ENCODE results near the gene TMEM121B. TPM values are rescaled to one million over a fixed set of nuclear protein-coding genes. Genes with fewer than 3 reads are reported as not detected.

TMEM121B gene
- total RNA-seq, 1 donor from 2014 or later, result 44.1 TPM

DNA sequence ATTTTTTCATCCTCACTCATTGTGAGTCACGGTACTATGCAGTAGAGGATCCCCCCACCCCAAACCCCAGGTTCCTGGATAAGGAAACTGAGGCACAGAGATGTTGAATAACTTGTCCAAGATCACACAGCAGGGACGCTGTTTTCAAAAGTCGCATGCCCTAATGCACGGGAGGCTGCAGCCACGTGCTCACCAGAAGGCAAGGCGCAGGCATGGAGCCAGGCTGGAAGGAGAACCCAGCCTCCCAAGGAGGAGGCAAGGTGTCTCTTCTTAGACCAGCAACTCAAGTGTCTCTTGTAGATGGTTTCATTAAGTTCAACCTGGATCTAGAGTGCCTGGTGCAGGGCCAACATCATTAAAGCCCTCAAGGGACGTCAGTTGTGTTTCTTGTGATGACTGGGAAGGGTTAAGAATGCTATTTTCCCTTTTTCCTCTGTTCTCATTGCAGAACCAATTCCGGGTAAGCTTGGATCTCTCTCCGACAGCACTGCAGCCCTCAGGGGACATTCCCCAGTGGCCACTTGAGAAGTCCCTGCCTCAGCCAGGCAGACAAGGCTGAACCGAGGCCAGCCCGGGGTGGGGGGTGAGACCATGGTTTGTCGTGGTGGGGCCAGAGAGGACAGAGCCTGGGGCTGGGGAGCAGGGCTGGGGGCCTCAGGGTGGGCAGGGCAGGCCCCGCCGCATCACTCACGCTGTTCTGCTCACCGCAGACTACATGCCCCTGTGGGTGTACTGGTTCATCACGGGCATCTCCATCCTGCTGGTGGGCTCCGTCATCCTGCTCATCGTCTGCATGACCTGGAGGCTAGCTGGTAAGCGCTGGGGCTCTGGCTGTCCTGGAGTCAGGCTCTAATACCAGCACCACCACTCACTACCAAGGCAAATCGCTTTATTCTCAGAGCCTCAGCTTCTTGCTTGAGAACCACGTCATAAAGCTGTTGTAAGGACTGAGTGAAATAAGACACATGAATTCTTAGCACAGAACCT, 15.7 kb downstream of the TMEM121B start:
- H3K4me3 Mint-ChIP-seq (ENCODE audit: unreplicated experiment), result no peak overlapping the region
- DNase-seq, result no peak
- TF ChIP-seq, protein P1, sequence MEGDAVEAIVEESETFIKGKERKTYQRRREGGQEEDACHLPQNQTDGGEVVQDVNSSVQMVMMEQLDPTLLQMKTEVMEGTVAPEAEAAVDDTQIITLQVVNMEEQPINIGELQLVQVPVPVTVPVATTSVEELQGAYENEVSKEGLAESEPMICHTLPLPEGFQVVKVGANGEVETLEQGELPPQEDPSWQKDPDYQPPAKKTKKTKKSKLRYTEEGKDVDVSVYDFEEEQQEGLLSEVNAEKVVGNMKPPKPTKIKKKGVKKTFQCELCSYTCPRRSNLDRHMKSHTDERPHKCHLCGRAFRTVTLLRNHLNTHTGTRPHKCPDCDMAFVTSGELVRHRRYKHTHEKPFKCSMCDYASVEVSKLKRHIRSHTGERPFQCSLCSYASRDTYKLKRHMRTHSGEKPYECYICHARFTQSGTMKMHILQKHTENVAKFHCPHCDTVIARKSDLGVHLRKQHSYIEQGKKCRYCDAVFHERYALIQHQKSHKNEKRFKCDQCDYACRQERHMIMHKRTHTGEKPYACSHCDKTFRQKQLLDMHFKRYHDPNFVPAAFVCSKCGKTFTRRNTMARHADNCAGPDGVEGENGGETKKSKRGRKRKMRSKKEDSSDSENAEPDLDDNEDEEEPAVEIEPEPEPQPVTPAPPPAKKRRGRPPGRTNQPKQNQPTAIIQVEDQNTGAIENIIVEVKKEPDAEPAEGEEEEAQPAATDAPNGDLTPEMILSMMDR (IDR thresholded peaks at IDR 0.05; ENCODE audit: partially characterized antibody, unreplicated experiment), result no peak
- peaks cover 2% of the 10 kb centered on the region for H3K4me1 Mint-ChIP-seq (ENCODE audit: low read depth, unreplicated experiment)
- H3K27ac Mint-ChIP-seq (ENCODE audit: unreplicated experiment), result no peak overlapping the region
- peaks cover 9% of the 10 kb centered on the region for H3K36me3 Mint-ChIP-seq (ENCODE audit: unreplicated experiment)
- peaks cover 2% of the 10 kb centered on the region for H3K9me3 Mint-ChIP-seq (ENCODE audit: unreplicated experiment)
- peaks cover 5% of the 10 kb centered on the region for H3K27me3 Mint-ChIP-seq (ENCODE audit: unreplicated experiment)

DNA sequence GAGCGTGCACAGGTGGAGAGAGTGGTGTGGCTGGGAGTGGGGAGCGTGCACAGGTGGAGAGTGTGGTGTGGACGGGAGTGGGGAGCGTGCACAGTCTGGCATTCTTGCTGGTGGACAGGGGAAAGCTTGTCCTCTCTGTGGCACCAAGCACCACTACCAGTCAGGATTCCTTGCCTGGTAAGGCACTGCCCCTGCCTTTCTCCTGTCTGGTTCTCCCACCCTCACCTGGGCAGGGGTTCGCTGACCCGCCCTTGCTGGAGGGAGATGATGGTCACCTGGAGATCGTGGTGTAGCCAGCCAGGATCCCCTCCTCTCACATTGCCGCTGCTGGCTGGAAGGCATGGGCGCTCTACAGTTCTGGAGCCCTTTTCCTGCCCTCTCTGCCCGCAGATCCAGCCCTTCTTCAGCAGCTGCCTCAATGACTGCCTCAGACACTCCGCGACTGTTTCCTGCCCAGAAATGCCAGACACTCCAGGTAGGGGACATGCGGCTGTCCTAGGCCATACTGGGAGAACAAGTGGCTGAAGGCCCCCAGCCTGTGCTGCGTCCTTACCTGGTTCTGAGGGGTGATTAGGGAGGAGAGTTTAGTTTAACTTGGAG, 16.7 kb downstream of the TMEM121B start:
- peaks cover 5% of the 10 kb centered on the region for H3K27me3 Mint-ChIP-seq (ENCODE audit: unreplicated experiment)
- no peak overlapping the region for H3K4me3 Mint-ChIP-seq (ENCODE audit: unreplicated experiment)
- no peak overlapping the region for H3K27ac Mint-ChIP-seq (ENCODE audit: unreplicated experiment)
- peaks cover 2% of the 10 kb centered on the region for H3K4me1 Mint-ChIP-seq (ENCODE audit: low read depth, unreplicated experiment)
- TF ChIP-seq, protein P1 (IDR thresholded peaks at IDR 0.05; ENCODE audit: partially characterized antibody, unreplicated experiment), result no peak
- peaks cover 9% of the 10 kb centered on the region for H3K36me3 Mint-ChIP-seq (ENCODE audit: unreplicated experiment)
- H3K9me3 Mint-ChIP-seq (ENCODE audit: unreplicated experiment), result peaks cover 2% of the 10 kb centered on the region
- DNase-seq, result no peak

DNA sequence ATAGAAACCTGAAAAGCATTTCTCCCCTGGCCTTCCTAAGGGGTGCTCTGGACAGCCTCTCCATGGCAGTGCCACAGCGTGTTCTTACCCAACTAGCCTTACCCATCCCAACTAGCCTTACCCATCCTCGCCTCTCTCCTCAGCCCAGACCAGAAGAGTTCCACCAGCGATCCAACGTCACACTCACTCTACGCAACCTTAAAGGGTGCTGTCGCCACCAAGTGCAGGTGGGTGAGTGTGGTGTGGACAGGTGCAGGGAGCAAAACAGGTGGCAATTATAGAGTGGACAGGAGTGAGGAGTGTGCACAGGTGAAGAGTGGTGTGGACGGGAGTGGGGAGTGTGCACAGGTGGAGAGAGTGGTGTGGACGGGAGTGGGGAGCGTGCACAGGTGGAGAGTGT, 17.8 kb downstream of the TMEM121B start:
- peaks cover 9% of the 10 kb centered on the region for H3K36me3 Mint-ChIP-seq (ENCODE audit: unreplicated experiment)
- TF ChIP-seq, protein P1 (IDR thresholded peaks at IDR 0.05; ENCODE audit: partially characterized antibody, unreplicated experiment), result no peak
- no peak for DNase-seq
- H3K27me3 Mint-ChIP-seq (ENCODE audit: unreplicated experiment), result peaks cover 5% of the 10 kb centered on the region
- peaks cover 1% of the 10 kb centered on the region for H3K4me1 Mint-ChIP-seq (ENCODE audit: low read depth, unreplicated experiment)
- peaks cover 2% of the 10 kb centered on the region for H3K9me3 Mint-ChIP-seq (ENCODE audit: unreplicated experiment)
- no peak overlapping the region for H3K4me3 Mint-ChIP-seq (ENCODE audit: unreplicated experiment)
- no peak overlapping the region for H3K27ac Mint-ChIP-seq (ENCODE audit: unreplicated experiment)

DNA sequence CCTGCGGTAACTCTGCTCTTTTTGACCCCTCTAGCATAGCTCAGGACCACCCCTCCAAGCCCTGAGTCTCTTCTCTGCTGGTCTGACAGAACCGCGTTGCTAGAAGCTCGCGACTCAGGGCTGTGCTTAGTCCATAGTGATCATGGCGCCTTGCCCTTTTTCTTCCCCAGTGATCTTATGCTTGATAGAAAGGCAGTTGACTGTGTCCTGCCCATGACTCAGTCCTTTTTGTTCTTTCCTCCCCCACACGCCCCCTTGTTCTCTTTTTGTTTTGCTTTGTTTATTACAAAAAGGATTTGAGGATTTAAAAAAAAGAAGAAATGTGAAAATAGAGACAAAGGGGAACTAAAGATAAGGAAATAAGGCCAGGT, 18.9 kb downstream of the TMEM121B start:
- no peak overlapping the region for H3K27ac Mint-ChIP-seq (ENCODE audit: unreplicated experiment)
- H3K9me3 Mint-ChIP-seq (ENCODE audit: unreplicated experiment), result peaks cover 2% of the 10 kb centered on the region
- TF ChIP-seq, protein P1 (IDR thresholded peaks at IDR 0.05; ENCODE audit: partially characterized antibody, unreplicated experiment), result no peak
- no peak overlapping the region for H3K4me3 Mint-ChIP-seq (ENCODE audit: unreplicated experiment)
- peaks cover 5% of the 10 kb centered on the region for H3K27me3 Mint-ChIP-seq (ENCODE audit: unreplicated experiment)
- peaks cover 6% of the 10 kb centered on the region for H3K4me1 Mint-ChIP-seq (ENCODE audit: low read depth, unreplicated experiment)
- DNase-seq, result no peak
- peaks cover 9% of the 10 kb centered on the region for H3K36me3 Mint-ChIP-seq (ENCODE audit: unreplicated experiment)

Data from glutamatergic neuron (in vitro differentiated cells).